Transverse colon (tissue), 4 donors: Measurements from ENCODE around the gene TAF1D.

ENCODE experiments used
- EP300 ChIP-seq: sonication (generic); formaldehyde crosslinking; IDR thresholded peaks from one replicate; pipeline ENCODE4 v1.6.1; 2017; ENCODE audit warnings: antibody characterized with exemption, low read depth
- POLR2A ChIP-seq: fragments of 450-650 bp; IDR thresholded peaks from one replicate; pipeline ENCODE4 v1.6.1; 2016; ENCODE audit warnings: antibody characterized with exemption, mild to moderate bottlenecking, moderate library complexity
- POLR2AphosphoS5 ChIP-seq, 3 donors: sonication (generic); formaldehyde crosslinking; IDR thresholded peaks; one replicate each; pipeline ENCODE4 v1.6.1; 2016; ENCODE audit warnings: antibody characterized with exemption in 3 of 3
- TF ChIP-seq, protein P1 (sequence below), 5 experiments: fragments of 200-600 bp in 3 of 5; fragments of 450-650 bp in 2 of 5; sonication (generic) in 3 of 5; IDR thresholded peaks; 1 replicate in 2 of 5; 2 replicates in 3 of 5; pipeline ENCODE4 v1.5.1; 2016 to 2017; ENCODE audit warnings: antibody characterized with exemption in 5 of 5, inconsistent platforms in 3 of 5, mild to moderate bottlenecking in 2 of 5, moderate library complexity in 1 of 5

DNA sequence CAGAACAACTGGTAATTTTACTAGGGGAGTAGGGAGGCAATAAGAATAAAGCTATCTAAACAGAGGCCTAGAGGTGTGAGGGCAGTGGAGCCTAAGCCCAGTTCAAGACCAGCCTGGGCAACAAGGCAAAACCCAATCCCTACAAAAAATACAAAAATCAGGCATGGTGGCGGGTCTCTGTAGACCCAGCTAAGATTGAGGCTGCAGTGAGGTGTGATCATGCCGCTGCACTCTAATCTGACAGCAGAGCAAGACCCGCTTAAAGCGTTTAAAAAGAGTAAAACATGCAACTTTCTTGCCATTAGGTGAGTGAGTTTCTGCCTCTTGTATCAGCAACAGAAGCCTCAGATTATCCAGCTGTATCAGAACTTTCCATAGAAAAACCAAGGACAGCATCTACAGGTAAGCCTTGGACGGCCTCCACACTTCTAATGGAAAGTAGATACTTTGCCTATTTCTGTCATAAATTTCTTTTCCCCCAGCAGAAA lies 12.1 kb downstream of the TAF1D start:
- TF ChIP-seq, protein P1, sequence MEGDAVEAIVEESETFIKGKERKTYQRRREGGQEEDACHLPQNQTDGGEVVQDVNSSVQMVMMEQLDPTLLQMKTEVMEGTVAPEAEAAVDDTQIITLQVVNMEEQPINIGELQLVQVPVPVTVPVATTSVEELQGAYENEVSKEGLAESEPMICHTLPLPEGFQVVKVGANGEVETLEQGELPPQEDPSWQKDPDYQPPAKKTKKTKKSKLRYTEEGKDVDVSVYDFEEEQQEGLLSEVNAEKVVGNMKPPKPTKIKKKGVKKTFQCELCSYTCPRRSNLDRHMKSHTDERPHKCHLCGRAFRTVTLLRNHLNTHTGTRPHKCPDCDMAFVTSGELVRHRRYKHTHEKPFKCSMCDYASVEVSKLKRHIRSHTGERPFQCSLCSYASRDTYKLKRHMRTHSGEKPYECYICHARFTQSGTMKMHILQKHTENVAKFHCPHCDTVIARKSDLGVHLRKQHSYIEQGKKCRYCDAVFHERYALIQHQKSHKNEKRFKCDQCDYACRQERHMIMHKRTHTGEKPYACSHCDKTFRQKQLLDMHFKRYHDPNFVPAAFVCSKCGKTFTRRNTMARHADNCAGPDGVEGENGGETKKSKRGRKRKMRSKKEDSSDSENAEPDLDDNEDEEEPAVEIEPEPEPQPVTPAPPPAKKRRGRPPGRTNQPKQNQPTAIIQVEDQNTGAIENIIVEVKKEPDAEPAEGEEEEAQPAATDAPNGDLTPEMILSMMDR (IDR thresholded peaks at IDR 0.05), result no peak
- TF ChIP-seq POLR2AphosphoS5 (IDR thresholded peaks at IDR 0.05), result no peak
- TF ChIP-seq EP300, result no peak
- TF ChIP-seq POLR2A, result no peak
